Mesenchymal stem cell (in vitro differentiated cells and primary cell): ENCODE results near the gene DDX27.

Experiments
- DNase-seq: peaks from one replicate; pipeline ENCODE4 v3.0.0-alpha.2; 2013
- H2AFZ ChIP-seq: one replicate; pipeline ENCODE4 v1.6.1; 2013; ENCODE audit warnings: low read depth, mild to moderate bottlenecking, control low read depth, inconsistent platforms, low read length, moderate library complexity
- H2AK5ac ChIP-seq: 2 replicates; pipeline ENCODE4 v1.6.1; 2013; ENCODE audit warnings: low read length, moderate library complexity, mild to moderate bottlenecking, inconsistent platforms; ENCODE audit not compliant: severe bottlenecking
- H2BK120ac ChIP-seq: one replicate; pipeline ENCODE4 v1.6.1; 2013; ENCODE audit warnings: low read depth, mild to moderate bottlenecking, inconsistent platforms, low read length, moderate library complexity
- H2BK12ac ChIP-seq, 2 experiments: one replicate each; pipeline ENCODE4 v1.6.1; 2013; ENCODE audit warnings: inconsistent platforms in 2 of 2, low read length in 2 of 2, mild to moderate bottlenecking in 2 of 2, moderate library complexity in 2 of 2, control low read depth in 1 of 2
- H2BK15ac ChIP-seq: one replicate; pipeline ENCODE4 v1.6.1; 2013; ENCODE audit warnings: mild to moderate bottlenecking, low read depth, inconsistent platforms; ENCODE audit not compliant: poor library complexity, severe bottlenecking
- H2BK5ac ChIP-seq: 2 replicates; pipeline ENCODE4 v1.6.1; 2013; ENCODE audit warnings: low read depth, mild to moderate bottlenecking, low read length, control low read depth, inconsistent platforms; ENCODE audit not compliant: poor library complexity, severe bottlenecking
- H3K14ac ChIP-seq, 2 experiments: one replicate each; pipeline ENCODE4 v1.6.1; 2013; ENCODE audit warnings: inconsistent platforms in 2 of 2, low read length in 2 of 2, control low read depth in 1 of 2, mild to moderate bottlenecking in 1 of 2, moderate library complexity in 1 of 2
- H3K18ac ChIP-seq, 2 experiments: one replicate each; pipeline ENCODE4 v1.6.1; 2013; ENCODE audit warnings: inconsistent platforms in 2 of 2, low read length in 2 of 2, control low read depth in 1 of 2, low read depth in 1 of 2, mild to moderate bottlenecking in 1 of 2
- H3K23ac ChIP-seq, 2 experiments: one replicate each; pipeline ENCODE4 v1.6.1; 2013; ENCODE audit warnings: inconsistent platforms in 2 of 2, low read length in 2 of 2, mild to moderate bottlenecking in 2 of 2, moderate library complexity in 2 of 2, control low read depth in 1 of 2
- H3K27ac ChIP-seq: 2 replicates; pipeline ENCODE4 v1.5.1; 2013; ENCODE audit warnings: mild to moderate bottlenecking, moderate library complexity, low read length, control low read depth, inconsistent platforms; ENCODE audit not compliant: poor library complexity, severe bottlenecking
- H3K27me3 ChIP-seq, 2 experiments: 2 replicates each; pipeline versions ENCODE4 v1.6.1 to v1.7.0; 2013; ENCODE audit warnings: low read length in 2 of 2, mild to moderate bottlenecking in 2 of 2, moderate library complexity in 2 of 2, control low read depth in 1 of 2, inconsistent platforms in 1 of 2; ENCODE audit not compliant: control insufficient read depth in 1 of 2, insufficient read depth in 1 of 2
- H3K36me3 ChIP-seq, 2 experiments: 2 replicates each; pipeline versions ENCODE4 v1.6.1 to v1.7.0; 2013; ENCODE audit warnings: low read length in 2 of 2, control low read depth in 1 of 2, inconsistent platforms in 1 of 2, low read depth in 1 of 2, mild to moderate bottlenecking in 1 of 2; ENCODE audit not compliant: insufficient read depth in 2 of 2, control insufficient read depth in 1 of 2
- H3K4ac ChIP-seq, 2 experiments: one replicate each; pipeline ENCODE4 v1.6.1; 2013; ENCODE audit warnings: inconsistent platforms in 2 of 2, low read length in 2 of 2, mild to moderate bottlenecking in 2 of 2, moderate library complexity in 2 of 2, control low read depth in 1 of 2, low read depth in 1 of 2
- H3K4me1 ChIP-seq: 2 replicates; pipeline ENCODE4 v1.6.1; 2013; ENCODE audit warnings: low read depth, low read length, control low read depth; ENCODE audit not compliant: control insufficient read depth, insufficient read depth
- H3K4me2 ChIP-seq: 2 replicates; pipeline ENCODE4 v1.6.1; 2013; ENCODE audit warnings: low read length, mild to moderate bottlenecking, inconsistent platforms; ENCODE audit not compliant: poor library complexity, severe bottlenecking
- H3K4me3 ChIP-seq, 2 experiments: 2 replicates each; pipeline versions ENCODE4 v1.5.1 to v1.7.0; 2013; ENCODE audit warnings: low read length in 2 of 2, mild to moderate bottlenecking in 2 of 2, control low read depth in 1 of 2, low read depth in 1 of 2; ENCODE audit not compliant: insufficient read depth in 1 of 2
- H3K79me1 ChIP-seq: replicated peaks from 2 replicates; pipeline ENCODE4 v1.6.1; 2013; ENCODE audit warnings: mild to moderate bottlenecking, control low read depth, low read length, inconsistent platforms; ENCODE audit not compliant: poor library complexity, severe bottlenecking
- H3K9ac ChIP-seq: 2 replicates; pipeline ENCODE4 v1.7.0; 2013; ENCODE audit warnings: mild to moderate bottlenecking, low read length, moderate library complexity
- H3K9me3 ChIP-seq: 2 replicates; pipeline ENCODE4 v1.7.0; 2013; ENCODE audit warnings: mild to moderate bottlenecking, low read length; ENCODE audit not compliant: control insufficient read depth
- H4K8ac ChIP-seq: one replicate; pipeline ENCODE4 v1.6.1; 2013; ENCODE audit warnings: inconsistent platforms, mild to moderate bottlenecking, low read length, moderate library complexity
- H4K91ac ChIP-seq: one replicate; pipeline ENCODE4 v1.6.1; 2013; ENCODE audit warnings: mild to moderate bottlenecking, low read length, inconsistent platforms
- WGBS: methylation state at CpG from one replicate; pipeline ENCODE4 v1.1.7; 2013; ENCODE audit warnings: mixed read lengths; 5-methylcytosine and 5-hydroxymethylcytosine counted together

DDX27 gene

DNA sequence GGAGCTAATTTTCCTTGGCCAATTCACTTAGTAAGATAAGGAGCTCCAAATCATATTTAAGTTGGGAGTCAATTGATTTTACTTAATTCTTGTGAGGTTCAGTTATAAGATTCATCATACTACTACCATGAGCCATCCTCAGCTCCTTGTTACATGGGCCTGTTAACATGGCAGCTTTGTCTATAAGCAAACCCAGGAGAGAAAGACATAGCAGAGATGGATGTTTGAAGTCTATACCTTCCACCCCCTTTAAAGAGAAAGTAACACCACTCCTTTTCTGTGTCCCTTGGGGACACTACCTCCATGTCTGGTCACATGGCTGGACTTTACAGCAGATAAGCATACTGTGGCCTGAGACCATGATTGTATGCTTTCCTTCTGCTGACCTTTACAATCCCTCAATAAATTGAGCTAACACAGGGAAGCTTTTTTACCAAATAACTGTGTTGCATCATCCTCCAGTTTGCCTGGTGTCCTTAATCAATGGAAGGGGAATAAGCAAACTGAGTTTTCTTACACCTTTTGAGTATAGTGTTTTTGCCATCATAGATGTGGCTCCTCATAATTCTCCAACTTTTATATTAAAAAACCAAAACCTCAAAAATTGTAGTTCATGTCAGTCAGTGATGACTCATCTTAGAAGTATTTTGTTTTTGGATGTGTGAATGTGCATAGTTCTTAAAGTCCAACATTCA, 68.5 kb downstream of the DDX27 start:
- H2BK15ac ChIP-seq, result no peak overlapping the region
- H3K4me1 ChIP-seq, result peaks cover 5% of the 10 kb centered on the region
- peak overlapping the region; percentile 13 for H3K9ac ChIP-seq
- peaks cover 62 to 96% of the 10 kb centered on the region in 2 experiments for H3K36me3 ChIP-seq
- H3K18ac ChIP-seq, result no peak overlapping the region
- DNase-seq, result peak; percentile 41
- no peak overlapping the region for H2AFZ ChIP-seq
- no peak overlapping the region for H3K14ac ChIP-seq
- no peak overlapping the region for H3K4ac ChIP-seq
- H3K23ac ChIP-seq, result no peak overlapping the region
- H3K4me2 ChIP-seq, result no peak overlapping the region
- no peak overlapping the region for H2BK5ac ChIP-seq
- H2BK12ac ChIP-seq, result no peak overlapping the region
- H2AK5ac ChIP-seq, result no peak overlapping the region
- no peaks in the 10 kb centered on the region for H3K79me1 ChIP-seq
- no peaks in the 10 kb centered on the region for H3K27me3 ChIP-seq
- H3K27ac ChIP-seq, result peak overlapping the region; percentile 61
- peaks cover 17% of the 10 kb centered on the region for H3K9me3 ChIP-seq
- no peak overlapping the region for H4K8ac ChIP-seq
- H3K4me3 ChIP-seq, result peak overlapping the region in 1 of 2 experiments; percentile 5
- no peak overlapping the region for H2BK120ac ChIP-seq
- H4K91ac ChIP-seq, result no peak overlapping the region

DNA sequence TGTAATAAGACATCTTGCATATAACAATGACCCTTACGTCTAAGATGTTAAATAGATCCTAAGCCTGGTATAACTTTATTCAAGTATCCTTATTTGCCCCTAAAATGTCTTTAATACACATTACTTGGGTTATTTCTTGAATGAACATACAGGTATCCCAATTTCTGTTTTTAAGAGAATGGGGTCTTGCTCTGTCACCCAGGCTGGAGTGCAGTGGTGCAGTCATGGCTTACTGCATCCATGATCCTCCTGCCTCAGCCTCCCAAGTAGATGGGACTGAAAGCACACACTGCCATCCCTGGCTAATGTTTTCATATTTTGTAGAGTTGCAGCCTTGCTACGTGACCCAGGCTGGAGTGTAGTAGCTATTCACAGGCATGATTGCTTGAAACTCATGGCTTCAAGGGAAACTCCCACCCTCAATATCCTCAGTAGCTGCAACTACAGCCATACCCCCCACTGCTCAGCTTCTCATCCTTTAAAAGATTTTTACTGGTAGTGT, 69.1 kb downstream of the DDX27 start:
- 100% methylated on average over 2 of the region's 2 CpGs for WGBS
- H3K79me1 ChIP-seq, result no peaks in the 10 kb centered on the region
- peaks cover 17% of the 10 kb centered on the region for H3K9me3 ChIP-seq
- no peak overlapping the region for H3K18ac ChIP-seq
- H3K4me3 ChIP-seq, result peak overlapping the region in 1 of 2 experiments; percentile 28
- peaks cover 57 to 90% of the 10 kb centered on the region in 2 experiments for H3K36me3 ChIP-seq
- no peak overlapping the region for H2BK5ac ChIP-seq
- no peak overlapping the region for H3K14ac ChIP-seq
- H3K4me2 ChIP-seq, result no peak overlapping the region
- DNase-seq, result peak; percentile 6
- H3K27ac ChIP-seq, result peak overlapping the region; percentile 43
- no peak overlapping the region for H4K91ac ChIP-seq
- H2AK5ac ChIP-seq, result no peak overlapping the region
- no peak overlapping the region for H3K9ac ChIP-seq
- no peak overlapping the region for H2BK15ac ChIP-seq
- H2BK120ac ChIP-seq, result no peak overlapping the region
- no peak overlapping the region for H2AFZ ChIP-seq
- no peak overlapping the region for H3K23ac ChIP-seq
- no peak overlapping the region for H4K8ac ChIP-seq
- no peaks in the 10 kb centered on the region for H3K27me3 ChIP-seq
- peaks cover 4% of the 10 kb centered on the region for H3K4me1 ChIP-seq
- H3K4ac ChIP-seq, result no peak overlapping the region
- no peak overlapping the region for H2BK12ac ChIP-seq

DNA sequence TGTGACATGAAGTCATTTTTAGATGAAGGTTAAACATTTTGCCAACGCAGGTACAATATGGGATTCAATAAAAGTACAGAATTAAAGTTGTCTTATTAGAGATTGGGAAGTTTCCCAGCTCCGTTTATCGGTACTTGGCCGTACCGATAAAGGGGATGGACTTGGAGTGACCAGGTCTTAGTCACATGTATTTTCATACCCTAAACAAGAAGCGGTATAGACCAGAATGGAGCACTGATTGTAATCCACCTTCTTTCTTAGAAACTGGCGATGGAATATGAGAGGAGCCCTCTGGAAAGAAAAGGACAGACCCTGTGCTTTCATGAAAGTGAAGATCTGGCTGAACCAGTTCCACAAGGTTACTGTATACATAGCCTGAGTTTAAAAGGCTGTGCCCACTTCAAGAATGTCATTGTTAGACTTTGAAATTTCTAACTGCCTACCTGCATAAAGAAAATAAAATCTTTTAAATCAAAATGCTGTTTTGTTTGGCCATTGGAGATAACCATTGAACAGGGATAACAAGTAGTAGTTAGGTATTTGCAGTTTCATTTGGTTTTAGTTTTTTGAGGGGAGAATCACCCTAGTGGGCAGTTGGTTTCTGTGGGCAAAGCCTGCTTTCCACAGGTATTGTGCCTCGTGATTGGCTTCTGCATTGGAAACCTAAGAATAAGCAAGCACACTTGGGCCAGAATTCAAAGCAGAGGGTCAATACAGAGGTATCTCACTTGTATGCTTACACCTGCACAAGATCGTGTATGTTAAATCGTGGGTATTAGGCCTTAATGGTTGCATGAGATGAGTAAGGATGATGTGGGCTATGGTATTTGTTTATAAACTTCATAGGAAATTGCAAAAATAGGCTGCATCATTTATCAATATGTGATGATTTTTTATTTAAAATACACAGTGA, 69.8 kb downstream of the DDX27 start:
- Histone ChIP-seq H2AFZ (no peak overlapping the region), H4K8ac (no peak overlapping the region), H2BK12ac (no peak overlapping the region), H3K27me3 (no peaks in the 10 kb centered on the region), H3K4me3 (no peak overlapping the region), H3K4ac (no peak overlapping the region), H2BK120ac (no peak overlapping the region), H3K36me3 (peaks cover 53 to 82% of the 10 kb centered on the region in 2 experiments), H3K9me3 (peaks cover 17% of the 10 kb centered on the region), H2BK5ac (no peak overlapping the region), H2BK15ac (no peak overlapping the region), H3K4me1 (peaks cover 2% of the 10 kb centered on the region), H3K14ac (no peak overlapping the region), H3K23ac (no peak overlapping the region), H3K79me1 (no peaks in the 10 kb centered on the region), H2AK5ac (no peak overlapping the region), H3K18ac (no peak overlapping the region), H4K91ac (no peak overlapping the region), H3K4me2 (no peak overlapping the region), H3K27ac (peak overlapping the region; percentile 28), H3K9ac (no peak overlapping the region)
- peak; percentile 18 for DNase-seq
- WGBS, result 94% methylated on average over 10 of the region's 10 CpGs

DNA sequence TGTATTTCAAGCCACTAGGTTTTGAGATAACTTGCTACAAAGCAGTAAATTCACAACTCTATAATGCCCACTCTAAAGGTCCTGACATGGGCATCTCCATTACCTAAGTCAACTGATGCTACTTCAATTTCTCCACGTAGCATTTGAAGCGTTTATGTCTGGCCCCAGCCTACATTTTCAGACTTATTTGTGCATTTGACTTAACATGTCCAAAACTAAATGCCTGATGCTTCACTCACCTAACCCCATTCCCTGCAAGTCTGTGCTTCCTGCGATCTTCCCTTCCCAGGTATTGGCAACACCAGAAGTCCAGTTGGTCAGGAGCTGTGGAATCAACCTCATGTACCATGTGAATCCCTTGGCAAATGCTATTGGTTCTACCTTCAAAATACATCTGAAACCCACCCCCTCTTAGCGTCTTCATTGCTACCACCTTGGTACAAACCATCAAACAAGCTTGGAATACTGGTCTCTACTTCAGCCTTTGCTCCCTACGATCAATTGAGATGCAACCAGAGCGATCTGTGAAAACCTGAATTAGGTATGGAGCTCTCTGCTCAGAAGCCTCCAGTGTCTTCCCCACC, 71.5 kb downstream of the DDX27 start:
- Histone ChIP-seq H3K14ac (no peak overlapping the region), H3K9me3 (peaks cover 15% of the 10 kb centered on the region), H3K27me3 (no peaks in the 10 kb centered on the region), H2BK15ac (no peak overlapping the region), H3K23ac (no peak overlapping the region), H3K18ac (no peak overlapping the region), H2BK12ac (no peak overlapping the region), H3K4ac (no peak overlapping the region), H4K91ac (no peak overlapping the region), H3K36me3 (peaks cover 54 to 66% of the 10 kb centered on the region in 2 experiments), H2AFZ (no peak overlapping the region), H2BK5ac (no peak overlapping the region), H3K4me1 (peaks cover 2% of the 10 kb centered on the region), H3K4me2 (no peak overlapping the region), H2AK5ac (no peak overlapping the region), H3K4me3 (no peak overlapping the region), H3K27ac (no peak overlapping the region), H2BK120ac (no peak overlapping the region), H3K9ac (no peak overlapping the region), H4K8ac (no peak overlapping the region), H3K79me1 (no peaks in the 10 kb centered on the region)
- WGBS, result 89% methylated on average over 6 of the region's 6 CpGs
- no peak for DNase-seq
